SW 1271 (cell line): ENCODE data around the gene PTPRK.
A peak's percentile ranks its signal among the peaks of the same experiment; 100 is the strongest.
"Not testable (repeated sequence)": the region's sequence is repeated elsewhere in the genome, so short reads cannot be mapped to it uniquely, and the experiment has no call there.

Experiments
- DNase-seq, 2 experiments: peaks; one replicate each; lab custom pipeline; 2025; lab: John Stamatoyannopoulos, UW

Gene PTPRK

GRCh38 chr6:128007658-128008057 is 512.7 kb downstream of the PTPRK start:
- DNase-seq = no peak

DNA sequence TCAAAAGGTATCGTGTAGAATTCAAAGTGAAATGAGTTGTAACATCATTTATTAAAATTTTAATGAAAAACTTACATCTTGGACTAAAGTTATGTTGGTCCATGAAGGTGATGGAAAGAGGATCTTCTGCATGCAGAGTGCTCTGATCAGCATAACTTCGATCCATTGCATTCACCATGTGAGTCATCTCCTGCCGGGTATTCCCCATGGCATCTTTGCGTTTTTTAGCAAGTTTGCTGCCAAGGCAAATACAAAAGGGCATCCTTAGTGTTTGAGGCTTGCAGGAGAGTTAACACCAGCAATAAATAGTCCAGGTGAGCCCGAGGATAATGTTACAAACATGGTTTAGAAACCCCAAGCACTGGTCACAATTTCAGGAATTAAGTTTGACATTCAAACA is 515.4 kb downstream of the PTPRK start:
- DNase-seq = no peak

DNA sequence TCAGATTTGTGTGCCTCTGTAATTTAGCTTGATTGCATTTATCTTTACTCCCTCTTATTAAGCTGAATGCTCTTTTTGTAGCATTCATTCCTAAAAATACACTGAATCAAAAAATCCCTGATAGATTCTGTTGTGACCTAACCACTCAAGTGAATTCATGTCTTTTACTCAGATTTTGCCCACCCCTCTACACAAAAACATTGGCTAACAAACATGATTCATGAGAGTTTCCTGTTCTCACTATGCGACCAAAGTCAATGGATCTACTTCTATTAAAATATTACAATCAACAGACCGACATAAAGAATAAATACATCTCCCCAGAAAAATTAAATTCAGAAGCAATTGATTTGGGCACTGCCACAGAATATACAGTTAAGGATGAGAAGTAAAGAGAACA is 520.0 kb downstream of the PTPRK start:
- no peak for DNase-seq

GRCh38 chr6:127998985-127999384 is 521.4 kb downstream of the PTPRK start:
- DNase-seq = no peak

DNA sequence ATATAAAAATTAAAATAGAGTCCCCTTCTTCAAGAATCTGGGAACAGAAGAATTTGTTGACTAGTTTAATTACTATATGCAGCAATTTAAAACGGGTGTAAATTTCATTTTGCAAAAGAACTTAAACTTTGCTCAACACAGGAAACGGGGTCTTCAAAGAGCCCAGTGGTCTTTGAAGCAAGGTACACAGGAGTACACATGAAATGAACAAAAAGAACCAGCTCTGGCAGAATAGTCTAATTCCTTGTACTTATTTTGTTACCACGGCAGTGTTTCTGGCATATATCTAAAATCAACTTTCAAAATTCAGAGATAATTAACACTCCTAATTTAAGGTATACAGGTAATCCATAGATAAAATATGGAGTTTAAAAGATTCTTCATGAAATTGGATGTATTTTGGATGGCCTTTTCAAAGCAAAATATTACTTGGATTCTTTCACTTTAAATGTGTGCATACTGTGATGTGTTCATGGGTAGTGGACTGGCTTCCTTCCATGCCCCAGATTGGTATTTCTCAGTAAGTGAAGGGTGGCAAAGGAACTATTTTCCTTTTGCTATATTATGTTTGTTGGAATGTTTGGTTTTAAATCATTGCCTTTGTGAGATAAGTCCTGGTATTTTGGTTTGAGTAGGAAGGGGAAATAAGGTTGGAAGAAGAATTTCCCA is 522.8 kb downstream of the PTPRK start:
- DNase-seq = no peak

DNA sequence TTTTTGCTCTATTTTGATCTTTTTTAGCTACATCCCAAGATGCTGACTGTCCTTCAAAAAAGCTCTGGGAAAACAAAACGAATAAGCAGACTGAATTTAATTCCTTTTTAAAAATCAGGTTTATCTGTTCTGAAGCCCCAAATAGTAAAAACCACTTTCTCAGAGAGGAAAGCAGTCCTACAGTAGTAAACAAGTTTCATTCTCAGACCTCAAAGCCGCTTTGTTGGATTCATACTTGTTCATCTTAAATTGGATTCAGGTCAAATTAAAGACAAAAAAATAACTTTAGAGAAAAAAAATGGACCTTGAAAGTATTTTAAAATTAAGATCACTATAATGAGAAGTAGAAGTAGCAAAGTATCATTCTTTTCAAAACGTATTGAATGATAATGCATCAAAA is 523.5 kb downstream of the PTPRK start:
- DNase-seq = no peak

- no peak for DNase-seq
Observed at GRCh38 chr6:127992144-127992543, 528.3 kb downstream of the PTPRK start.

GRCh38 chr6:127990074-127990473 is 530.3 kb downstream of the PTPRK start:
- DNase-seq = no peak

GRCh38 chr6:127980996-127981395 is 539.4 kb downstream of the PTPRK start:
- no peak for DNase-seq

DNA sequence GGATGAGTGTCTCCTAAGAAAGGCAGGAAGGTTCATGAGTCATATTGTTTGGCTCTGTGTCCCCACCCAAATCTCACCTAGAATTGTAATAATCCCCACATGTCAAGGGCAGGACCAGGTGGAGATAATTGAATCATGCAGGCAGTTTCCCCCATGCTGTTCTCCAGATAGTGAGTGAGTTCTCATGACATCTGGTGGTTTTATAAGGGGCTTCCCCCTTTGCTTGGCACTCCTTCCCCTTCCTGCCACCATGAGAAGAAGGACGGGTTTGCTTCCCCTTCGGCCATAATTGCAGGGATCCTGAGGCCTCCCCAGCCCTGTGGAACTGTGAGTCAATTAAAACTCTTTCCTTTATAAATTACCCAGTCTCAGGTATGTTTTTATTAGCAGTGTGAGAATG is 542.2 kb downstream of the PTPRK start:
- not testable (repeated sequence) for DNase-seq

DNA sequence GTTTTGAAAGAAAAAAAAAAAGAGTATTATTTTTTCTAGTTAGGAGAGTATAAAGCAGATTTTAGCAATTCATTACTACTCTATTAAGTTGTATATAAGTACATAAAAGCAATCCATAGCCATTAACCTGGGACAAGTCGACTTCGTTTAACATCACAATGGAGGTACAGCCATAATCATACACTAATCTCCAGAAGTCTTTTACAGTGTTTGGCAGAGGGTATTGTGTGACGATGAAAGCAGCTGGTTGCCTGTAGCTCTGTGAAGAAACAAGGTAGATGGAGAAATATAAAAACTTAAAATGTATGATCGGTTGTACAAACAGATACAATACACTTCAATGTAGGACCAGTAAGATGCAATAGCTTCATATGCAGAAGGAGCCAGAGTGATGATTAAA is 543.6 kb downstream of the PTPRK start:
- DNase-seq = no peak

GRCh38 chr6:127976111-127976510 is 544.3 kb downstream of the PTPRK start:
- DNase-seq = no peak

DNA sequence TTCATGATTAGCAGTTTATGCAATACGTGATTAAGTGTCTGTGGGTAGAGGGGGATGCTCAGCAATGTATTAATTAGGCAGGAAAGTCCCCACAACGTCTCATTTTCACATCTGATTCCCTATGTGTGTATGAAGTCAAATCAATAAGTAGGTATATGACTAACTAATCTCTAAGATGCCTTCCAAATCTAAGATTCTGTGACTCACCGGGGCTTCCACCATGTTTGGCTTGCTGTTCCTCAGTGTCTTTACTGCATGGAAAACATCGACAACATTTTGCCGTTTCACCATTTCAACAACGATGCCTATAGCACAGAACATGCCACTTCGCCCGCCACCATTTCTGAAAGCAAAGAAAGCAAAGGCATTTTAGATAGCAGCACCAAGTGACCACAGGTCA is 547.6 kb downstream of the PTPRK start:
- no peak for DNase-seq

- peak; percentile 28 to 79 for DNase-seq
Observed at GRCh38 chr6:127971945-127972391, 548.4 kb downstream of the PTPRK start.

GRCh38 chr6:127971386-127971785 is 549.0 kb downstream of the PTPRK start:
- DNase-seq = no peak

- no peak for DNase-seq
Observed at GRCh38 chr6:127969701-127970100, 550.7 kb downstream of the PTPRK start.

DNA sequence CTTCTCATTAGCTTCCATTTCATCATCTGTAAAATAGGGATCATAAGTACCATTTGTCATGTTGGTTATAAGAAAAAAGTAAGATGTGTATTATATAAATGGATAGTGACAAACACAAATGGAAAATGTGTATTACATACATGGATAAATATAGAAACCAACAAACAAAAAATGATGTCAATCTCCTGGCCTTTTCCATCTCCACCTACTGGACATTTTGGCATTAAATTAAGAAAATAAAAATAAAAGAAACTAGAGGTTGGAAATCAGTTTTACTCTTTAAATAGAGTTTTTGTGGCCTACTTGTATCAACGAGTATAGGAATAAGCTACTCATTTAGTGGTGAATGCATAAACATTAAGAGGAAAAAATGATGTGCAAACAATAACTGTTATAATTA is 552.0 kb downstream of the PTPRK start:
- no peak for DNase-seq

- no peak for DNase-seq
Observed at GRCh38 chr6:127967708-127968107, 552.7 kb downstream of the PTPRK start.

DNA sequence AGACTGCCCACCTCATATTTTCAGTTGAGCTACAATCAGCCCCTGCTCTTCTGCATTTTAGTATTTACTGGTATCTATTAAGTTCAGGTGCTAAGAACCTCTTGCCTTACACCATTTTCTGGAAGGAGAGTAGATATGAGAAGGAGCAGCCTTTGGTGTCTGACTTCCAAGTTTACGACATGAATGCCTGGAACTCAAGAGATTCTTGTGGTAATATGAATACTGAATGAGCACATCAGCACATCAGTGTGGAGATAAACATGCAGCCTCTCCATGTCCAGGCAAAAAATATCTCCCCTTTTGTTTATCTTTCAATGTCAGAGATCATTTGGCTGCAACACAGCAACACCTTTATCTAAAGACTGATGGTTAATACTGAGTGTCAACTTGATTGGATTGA is 553.8 kb downstream of the PTPRK start:
- DNase-seq = no peak

DNA sequence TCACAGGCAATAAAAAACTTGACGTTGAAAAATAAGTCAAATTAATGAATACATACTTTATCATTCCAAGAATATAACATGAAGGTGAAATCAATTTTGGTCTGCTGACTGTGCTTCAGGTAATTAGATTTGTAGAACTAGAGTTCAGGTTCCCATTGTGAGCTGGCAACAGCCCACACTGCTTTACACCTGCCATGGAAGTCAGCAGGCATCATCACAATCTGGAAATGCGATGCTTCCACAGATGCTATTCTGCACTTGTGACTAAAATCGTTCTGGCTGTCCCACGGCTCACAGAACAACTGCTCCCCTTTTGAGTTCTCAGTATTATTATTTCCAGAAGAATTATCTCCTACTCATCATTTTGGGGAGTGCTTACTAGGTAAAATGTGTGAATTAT is 556.9 kb downstream of the PTPRK start:
- DNase-seq = no peak

DNA sequence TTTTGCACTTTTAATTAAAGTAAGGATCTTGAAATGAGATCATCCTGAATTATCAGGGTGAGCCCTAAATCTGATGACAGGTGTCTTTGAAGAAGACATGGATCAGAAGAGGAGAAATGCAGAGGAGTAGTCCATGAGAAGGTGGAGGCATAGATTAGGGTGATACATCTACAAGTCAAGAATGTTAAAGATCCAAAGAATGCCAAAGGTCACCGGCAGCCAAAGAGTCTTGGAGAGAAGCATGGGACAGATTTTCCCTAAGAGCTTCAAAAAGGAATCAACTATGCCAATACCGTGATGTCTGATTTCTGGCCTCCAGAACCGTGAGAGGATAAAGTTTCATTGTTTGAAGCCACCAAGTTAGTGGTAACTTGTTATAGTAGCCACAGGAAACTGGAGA is 560.5 kb downstream of the PTPRK start:
- no peak for DNase-seq

- no peak for DNase-seq
Observed at GRCh38 chr6:127956956-127957355, 563.4 kb downstream of the PTPRK start.

DNA sequence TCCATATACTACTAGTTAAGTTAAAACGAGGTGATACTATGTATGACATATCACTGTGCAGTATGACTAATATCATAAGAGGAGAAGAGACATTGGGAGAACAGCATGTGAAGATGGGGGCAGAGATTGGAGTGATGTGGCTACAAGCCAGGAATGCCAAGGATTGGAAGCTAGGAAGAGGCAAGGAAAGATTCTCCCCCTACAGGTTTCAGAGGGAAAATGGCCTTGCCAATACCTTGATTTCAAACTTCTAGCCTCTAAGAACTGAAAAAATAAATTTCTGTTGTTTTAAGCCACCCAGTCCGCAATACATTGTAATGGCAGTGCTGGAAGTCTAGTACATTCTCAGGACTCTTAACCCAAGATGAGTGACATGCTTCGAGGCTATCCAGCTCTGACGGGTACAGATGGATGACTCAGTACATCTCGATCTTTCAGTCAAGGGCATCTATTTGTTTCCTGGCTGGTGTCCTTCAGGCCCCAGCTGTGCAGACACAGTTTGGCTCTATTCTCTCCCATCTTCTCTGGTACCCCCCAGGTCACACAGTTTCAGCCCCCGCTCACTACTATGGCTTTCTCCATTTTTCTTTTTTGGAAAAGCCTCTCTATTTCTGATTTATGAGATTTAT is 564.0 kb downstream of the PTPRK start:
- DNase-seq = peak in 1 of 2 experiments; percentile 13

- DNase-seq = no peak
Observed at GRCh38 chr6:127954082-127954481, 566.3 kb downstream of the PTPRK start.
